Adipocyte (in vitro differentiated cells): ENCODE measurements around the gene IKZF3.
A peak's percentile ranks its signal among the peaks of the same experiment; 100 is the strongest.
"Not testable (repeated sequence)": the region's sequence is repeated elsewhere in the genome, so short reads cannot be mapped to it uniquely, and the experiment has no call there.

Source experiments
- DNase-seq: peaks from one replicate; pipeline ENCODE4 v3.0.0-alpha.2; 2015; ENCODE audit warnings: low read depth
- H3K27me3 ChIP-seq: replicated peaks from 2 replicates; pipeline ENCODE4 v1.7.0; 2013; ENCODE audit warnings: mild to moderate bottlenecking, low read length, moderate library complexity; ENCODE audit not compliant: control insufficient read depth, insufficient read depth
- H3K36me3 ChIP-seq: 2 replicates; pipeline ENCODE4 v1.7.0; 2013; ENCODE audit warnings: low read length, mild to moderate bottlenecking, moderate library complexity; ENCODE audit not compliant: control insufficient read depth, insufficient read depth, severe bottlenecking
- H3K4me1 ChIP-seq: 2 replicates; pipeline ENCODE4 v1.7.0; 2013; ENCODE audit warnings: mild to moderate bottlenecking, low read length, moderate library complexity; ENCODE audit not compliant: control insufficient read depth, insufficient read depth
- H3K4me3 ChIP-seq: 2 replicates; pipeline ENCODE4 v1.7.0; 2013; ENCODE audit warnings: mild to moderate bottlenecking, low read length, moderate library complexity
- H3K9ac ChIP-seq: 2 replicates; pipeline ENCODE4 v1.7.0; 2013; ENCODE audit warnings: mild to moderate bottlenecking, low read length, moderate library complexity
- H3K9me3 ChIP-seq: 2 replicates; pipeline ENCODE4 v1.7.0; 2013; ENCODE audit warnings: mild to moderate bottlenecking, low read length, moderate library complexity; ENCODE audit not compliant: control insufficient read depth

The IKZF3 gene

GRCh38 chr17:39863918-39864746 is at the start of gene IKZF3:
Gene IKZF3 (minus strand): TSS chr17:39864312. CDS start chr17:39864126, 186 bp downstream.
- Histone ChIP-seq H3K4me1 (no peaks in the 10 kb centered on the region), H3K27me3 (peaks cover 75% of the 10 kb centered on the region), H3K9me3 (peaks cover 23% of the 10 kb centered on the region), H3K4me3 (no peak within 1 kb of the TSS), H3K9ac (no peak within 1 kb of the TSS), H3K36me3 (no peaks in the 10 kb centered on the region)
- DNase-seq = peak; percentile 40

GRCh38 chr17:39908789-39909352 is 44.8 kb upstream of the IKZF3 start:
- Histone ChIP-seq H3K9me3 (no peaks in the 10 kb centered on the region), H3K27me3 (no peaks in the 10 kb centered on the region), H3K4me3 (no peak overlapping the region), H3K9ac (no peak overlapping the region), H3K36me3 (peaks cover 26% of the 10 kb centered on the region), H3K4me1 (peaks cover under 1% of the 10 kb centered on the region)
- DNase-seq = no peak

GRCh38 chr17:39904990-39905288 is 40.8 kb upstream of the IKZF3 start:
- DNase-seq = no peak
- no peak overlapping the region for H3K4me3 ChIP-seq
- peaks cover 18% of the 10 kb centered on the region for H3K36me3 ChIP-seq
- H3K27me3 ChIP-seq = no peaks in the 10 kb centered on the region
- peaks cover 9% of the 10 kb centered on the region for H3K4me1 ChIP-seq
- H3K9ac ChIP-seq = no peak overlapping the region
- no peaks in the 10 kb centered on the region for H3K9me3 ChIP-seq

GRCh38 chr17:39903158-39903884 is 39.2 kb upstream of the IKZF3 start:
- no peak overlapping the region for H3K4me3 ChIP-seq
- DNase-seq = no peak
- no peaks in the 10 kb centered on the region for H3K27me3 ChIP-seq
- no peak overlapping the region for H3K9ac ChIP-seq
- no peaks in the 10 kb centered on the region for H3K9me3 ChIP-seq
- peaks cover 8% of the 10 kb centered on the region for H3K36me3 ChIP-seq
- peaks cover 9% of the 10 kb centered on the region for H3K4me1 ChIP-seq

- H3K4me1 ChIP-seq, H3K27me3 ChIP-seq, H3K9me3 ChIP-seq, H3K4me3 ChIP-seq, H3K9ac ChIP-seq, H3K36me3 ChIP-seq, DNase-seq: not testable (repeated sequence)
Measured at GRCh38 chr17:39902027-39902426, 37.9 kb upstream of the IKZF3 start.

GRCh38 chr17:39899215-39899614 is 35.1 kb upstream of the IKZF3 start:
- no peaks in the 10 kb centered on the region for H3K9me3 ChIP-seq
- peaks cover 9% of the 10 kb centered on the region for H3K4me1 ChIP-seq
- H3K27me3 ChIP-seq = no peaks in the 10 kb centered on the region
- H3K36me3 ChIP-seq = no peaks in the 10 kb centered on the region
- DNase-seq = no peak
- H3K4me3 ChIP-seq = no peak overlapping the region
- no peak overlapping the region for H3K9ac ChIP-seq

- Histone ChIP-seq H3K27me3 (peaks cover under 1% of the 10 kb centered on the region), H3K4me3 (no peak overlapping the region), H3K9ac (no peak overlapping the region), H3K9me3 (no peaks in the 10 kb centered on the region), H3K4me1 (peaks cover 1% of the 10 kb centered on the region), H3K36me3 (no peaks in the 10 kb centered on the region)
- no peak for DNase-seq
Measured at GRCh38 chr17:39898088-39898487, 34.0 kb upstream of the IKZF3 start.

- Histone ChIP-seq H3K4me1 (no peaks in the 10 kb centered on the region), H3K36me3 (no peaks in the 10 kb centered on the region), H3K9me3 (peaks cover 5% of the 10 kb centered on the region), H3K9ac (no peak overlapping the region), H3K27me3 (peaks cover 14% of the 10 kb centered on the region), H3K4me3 (no peak overlapping the region)
- DNase-seq = no peak
Measured at GRCh38 chr17:39894681-39895376, 30.7 kb upstream of the IKZF3 start.

GRCh38 chr17:39889200-39889599 is 25.1 kb upstream of the IKZF3 start:
- Histone ChIP-seq H3K9ac (no peak overlapping the region), H3K36me3 (no peaks in the 10 kb centered on the region), H3K4me3 (no peak overlapping the region), H3K27me3 (peaks cover 40% of the 10 kb centered on the region), H3K4me1 (no peaks in the 10 kb centered on the region), H3K9me3 (peaks cover 5% of the 10 kb centered on the region)
- no peak for DNase-seq

- no peak for DNase-seq
- no peaks in the 10 kb centered on the region for H3K36me3 ChIP-seq
- peaks cover 33% of the 10 kb centered on the region for H3K27me3 ChIP-seq
- H3K9me3 ChIP-seq = peaks cover 5% of the 10 kb centered on the region
- H3K4me1 ChIP-seq = no peaks in the 10 kb centered on the region
- no peak overlapping the region for H3K9ac ChIP-seq
- H3K4me3 ChIP-seq = no peak overlapping the region
Measured at GRCh38 chr17:39887078-39887477, 23.0 kb upstream of the IKZF3 start.

GRCh38 chr17:39886102-39886501 is 22.0 kb upstream of the IKZF3 start:
- not testable (repeated sequence) for H3K4me3 ChIP-seq, H3K36me3 ChIP-seq, H3K9me3 ChIP-seq, H3K9ac ChIP-seq, DNase-seq, H3K4me1 ChIP-seq
- H3K27me3 ChIP-seq = peaks cover 32% of the 10 kb centered on the region
